Measurements from ENCODE around the gene BCAP29.
A peak's percentile ranks its signal among the peaks of the same experiment; 100 is the strongest.
"Not testable (repeated sequence)": the region's sequence is repeated elsewhere in the genome, so short reads cannot be mapped to it uniquely, and the experiment has no call there.

BCAP29 gene

GRCh38 chr7:107579885-107580715 is at the start of gene BCAP29:
Gene BCAP29, plus strand, starts transcription at chr7:107580246. Its CDS starts 527 bp downstream, at chr7:107580773.
- TF ChIP-seq CTCF (IDR thresholded peaks at IDR 0.05; ENCODE audit: insufficient read depth, low read depth, low read length, missing control alignments), result no peak

GRCh38 chr7:107530751-107531150 is 49.3 kb upstream of the BCAP29 start:
- H3K4me3 ChIP-seq (ENCODE audit: low read depth, low read length), result no peak overlapping the region
- DNase-seq (ENCODE audit: low read depth), result no peak
- no peak for TF ChIP-seq CTCF (IDR thresholded peaks at IDR 0.05; ENCODE audit: insufficient read depth, low read depth, low read length, missing control alignments)

More at GRCh38 chr7:107579885-107580715, at the start of gene BCAP29:
- H3K4me3 ChIP-seq (ENCODE audit: low read depth, low read length), result peak within 1 kb of the TSS; percentile 97
- DNase-seq (ENCODE audit: low read depth), result peak; percentile 87

GRCh38 chr7:107534139-107534538 is 45.9 kb upstream of the BCAP29 start:
- no peak for DNase-seq (ENCODE audit: low read depth)
- no peak overlapping the region for H3K4me3 ChIP-seq (ENCODE audit: low read depth, low read length)
- no peak for TF ChIP-seq CTCF (IDR thresholded peaks at IDR 0.05; ENCODE audit: insufficient read depth, low read depth, low read length, missing control alignments)

- H3K4me3 ChIP-seq (ENCODE audit: low read depth, low read length); DNase-seq (ENCODE audit: low read depth): not testable (repeated sequence)
Measured at GRCh38 chr7:107537228-107537627, 42.8 kb upstream of the BCAP29 start.

GRCh38 chr7:107538001-107538400 is 42.0 kb upstream of the BCAP29 start:
- no peak for TF ChIP-seq CTCF (IDR thresholded peaks at IDR 0.05; ENCODE audit: insufficient read depth, low read depth, low read length, missing control alignments)
- no peak overlapping the region for H3K4me3 ChIP-seq (ENCODE audit: low read depth, low read length)
- DNase-seq (ENCODE audit: low read depth), result no peak

- no peak for TF ChIP-seq CTCF (IDR thresholded peaks at IDR 0.05; ENCODE audit: insufficient read depth, low read depth, low read length, missing control alignments)
- no peak for DNase-seq (ENCODE audit: low read depth)
Measured at GRCh38 chr7:107543338-107543993, 36.6 kb upstream of the BCAP29 start.

GRCh38 chr7:107544848-107545591 is 35.0 kb upstream of the BCAP29 start:
- no peak for TF ChIP-seq CTCF (IDR thresholded peaks at IDR 0.05; ENCODE audit: insufficient read depth, low read depth, low read length, missing control alignments)
- H3K4me3 ChIP-seq (ENCODE audit: low read depth, low read length), result no peak overlapping the region
- no peak for DNase-seq (ENCODE audit: low read depth)

More at GRCh38 chr7:107543338-107543993, 36.6 kb upstream of the BCAP29 start:
- H3K4me3 ChIP-seq (ENCODE audit: low read depth, low read length), result no peak overlapping the region

Data from GM12865 (cell line).